ENCODE measurements around the gene TMEM132C. TPM values are rescaled to one million over a fixed set of nuclear protein-coding genes. Genes with fewer than 3 reads are reported as not detected.
A peak's percentile ranks its signal among the peaks of the same experiment; 100 is the strongest.

TMEM132C gene
- total RNA-seq, 2 experiments from 2014 or later: not detected

- BruUV-seq (replicated peaks): no TSS peak
- Histone ChIP-seq H3K4me2 (ENCODE audit: low read length) (no peak overlapping the region), H3K36me3 (ENCODE audit: insufficient read depth, low read length) (no peaks in the 10 kb centered on the region), H3K4me1 (ENCODE audit: insufficient read depth, low read length, poor library complexity, severe bottlenecking) (no peaks in the 10 kb centered on the region), H3K9me2 (ENCODE audit: insufficient read depth, low read length) (no peaks in the 10 kb centered on the region), H2AFZ (ENCODE audit: low read length) (no peak overlapping the region), H3K9me3 (ENCODE audit: low read length) (no peaks in the 10 kb centered on the region), H3K4me3 (ENCODE audit: low read depth, low read length, poor library complexity, severe bottlenecking) (no peak overlapping the region), H4K20me1 (ENCODE audit: insufficient read depth, low read length) (no peaks in the 10 kb centered on the region), H3K27ac (ENCODE audit: low read depth, low read length, poor library complexity, severe bottlenecking) (no peak overlapping the region), H3K79me2 (ENCODE audit: insufficient read depth, low read depth, low read length) (no peaks in the 10 kb centered on the region)
- POLR2A ChIA-PET: no interaction called here
- DNase-seq (ENCODE audit: low spot score): peak; percentile 60
- intact Hi-C loops (cut with micrococcal nuclease; ENCODE audit: unreplicated experiment): loop anchor here (10.0 kb wide), 1 partner anchor 1270 kb away; no protein-coding TSS in a partner anchor
- CTCF ChIA-PET (ENCODE audit: unreplicated experiment): no interaction called here
- no peak for TF ChIP-seq EZH2phosphoT487 (IDR thresholded peaks at IDR 0.05; ENCODE audit: borderline replicate concordance, low read depth, low read length)
- TF ChIP-seq, protein P1, sequence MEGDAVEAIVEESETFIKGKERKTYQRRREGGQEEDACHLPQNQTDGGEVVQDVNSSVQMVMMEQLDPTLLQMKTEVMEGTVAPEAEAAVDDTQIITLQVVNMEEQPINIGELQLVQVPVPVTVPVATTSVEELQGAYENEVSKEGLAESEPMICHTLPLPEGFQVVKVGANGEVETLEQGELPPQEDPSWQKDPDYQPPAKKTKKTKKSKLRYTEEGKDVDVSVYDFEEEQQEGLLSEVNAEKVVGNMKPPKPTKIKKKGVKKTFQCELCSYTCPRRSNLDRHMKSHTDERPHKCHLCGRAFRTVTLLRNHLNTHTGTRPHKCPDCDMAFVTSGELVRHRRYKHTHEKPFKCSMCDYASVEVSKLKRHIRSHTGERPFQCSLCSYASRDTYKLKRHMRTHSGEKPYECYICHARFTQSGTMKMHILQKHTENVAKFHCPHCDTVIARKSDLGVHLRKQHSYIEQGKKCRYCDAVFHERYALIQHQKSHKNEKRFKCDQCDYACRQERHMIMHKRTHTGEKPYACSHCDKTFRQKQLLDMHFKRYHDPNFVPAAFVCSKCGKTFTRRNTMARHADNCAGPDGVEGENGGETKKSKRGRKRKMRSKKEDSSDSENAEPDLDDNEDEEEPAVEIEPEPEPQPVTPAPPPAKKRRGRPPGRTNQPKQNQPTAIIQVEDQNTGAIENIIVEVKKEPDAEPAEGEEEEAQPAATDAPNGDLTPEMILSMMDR (conservative IDR thresholded peaks at IDR 0.05; ENCODE audit: low read length): peak; percentile 92
Observed at GRCh38 chr12:128644664-128645296, 377.8 kb downstream of the TMEM132C start.

- no peak overlapping the region for H3K27ac ChIP-seq (ENCODE audit: low read depth, low read length, poor library complexity, severe bottlenecking)
- no peak for DNase-seq (ENCODE audit: low spot score)
- H3K9me2 ChIP-seq (ENCODE audit: insufficient read depth, low read length): no peaks in the 10 kb centered on the region
- no TSS peak for BruUV-seq (replicated peaks)
- H3K36me3 ChIP-seq (ENCODE audit: insufficient read depth, low read length): no peaks in the 10 kb centered on the region
- intact Hi-C loops (cut with micrococcal nuclease; ENCODE audit: unreplicated experiment): loop anchor here (10.0 kb wide), 1 partner anchor 1265 kb away; no protein-coding TSS in a partner anchor
- no peaks in the 10 kb centered on the region for H3K79me2 ChIP-seq (ENCODE audit: insufficient read depth, low read depth, low read length)
- no peaks in the 10 kb centered on the region for H3K9me3 ChIP-seq (ENCODE audit: low read length)
- no peak for TF ChIP-seq EZH2phosphoT487 (IDR thresholded peaks at IDR 0.05; ENCODE audit: borderline replicate concordance, low read depth, low read length)
- TF ChIP-seq, protein P1 (conservative IDR thresholded peaks at IDR 0.05; ENCODE audit: low read length): no peak
- no peak overlapping the region for H3K4me3 ChIP-seq (ENCODE audit: low read depth, low read length, poor library complexity, severe bottlenecking)
- no peak overlapping the region for H3K4me2 ChIP-seq (ENCODE audit: low read length)
- no peaks in the 10 kb centered on the region for H3K4me1 ChIP-seq (ENCODE audit: insufficient read depth, low read length, poor library complexity, severe bottlenecking)
- CTCF ChIA-PET (ENCODE audit: unreplicated experiment): no interaction called here
- H4K20me1 ChIP-seq (ENCODE audit: insufficient read depth, low read length): no peaks in the 10 kb centered on the region
- H2AFZ ChIP-seq (ENCODE audit: low read length): no peak overlapping the region
- POLR2A ChIA-PET: no interaction called here
Observed at GRCh38 chr12:128649902-128650301, 382.9 kb downstream of the TMEM132C start.

DNA sequence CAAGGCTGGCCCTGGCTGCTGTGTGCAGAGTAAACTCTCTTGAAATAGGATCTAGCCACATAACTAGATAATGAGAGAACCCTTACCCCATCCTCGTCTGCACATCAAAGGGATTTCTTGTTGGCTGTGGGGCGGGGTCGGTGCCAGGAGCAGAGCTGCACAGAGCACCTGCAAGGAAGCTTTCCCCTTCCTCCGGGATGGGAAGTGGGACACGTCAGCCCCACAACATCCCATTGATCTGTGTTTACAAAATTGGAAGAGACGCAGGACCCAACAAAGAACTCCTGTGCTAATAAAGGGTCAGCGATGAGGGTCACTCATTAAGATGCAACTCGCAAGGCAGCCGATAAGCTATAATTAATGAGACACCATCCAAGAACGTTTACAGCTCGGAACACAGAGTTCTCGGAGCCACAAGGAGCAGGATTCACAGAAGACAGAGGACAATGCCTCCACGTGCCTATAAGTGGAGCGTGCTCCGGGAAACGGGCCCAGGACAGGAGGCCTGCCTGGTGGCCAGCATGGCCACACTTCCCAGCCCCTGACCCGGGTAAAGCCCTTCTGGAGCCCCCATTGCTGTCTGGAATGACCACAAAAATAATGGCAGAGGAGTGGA is 385.3 kb downstream of the TMEM132C start:
- Histone ChIP-seq H3K27ac (ENCODE audit: low read depth, low read length, poor library complexity, severe bottlenecking) (no peak overlapping the region), H3K4me2 (ENCODE audit: low read length) (no peak overlapping the region), H3K36me3 (ENCODE audit: insufficient read depth, low read length) (no peaks in the 10 kb centered on the region), H3K4me1 (ENCODE audit: insufficient read depth, low read length, poor library complexity, severe bottlenecking) (no peaks in the 10 kb centered on the region), H3K4me3 (ENCODE audit: low read depth, low read length, poor library complexity, severe bottlenecking) (no peak overlapping the region), H3K9me2 (ENCODE audit: insufficient read depth, low read length) (no peaks in the 10 kb centered on the region), H3K9me3 (ENCODE audit: low read length) (no peaks in the 10 kb centered on the region), H4K20me1 (ENCODE audit: insufficient read depth, low read length) (no peaks in the 10 kb centered on the region), H3K79me2 (ENCODE audit: insufficient read depth, low read depth, low read length) (no peaks in the 10 kb centered on the region), H2AFZ (ENCODE audit: low read length) (no peak overlapping the region)
- ChIA-PET POLR2A (no interaction called here), CTCF (ENCODE audit: unreplicated experiment) (no interaction called here)
- intact Hi-C loops (cut with micrococcal nuclease; ENCODE audit: unreplicated experiment): no loop called here
- no peak for DNase-seq (ENCODE audit: low spot score)
- no TSS peak for BruUV-seq (replicated peaks)
- no peak for TF ChIP-seq EZH2phosphoT487 (IDR thresholded peaks at IDR 0.05; ENCODE audit: borderline replicate concordance, low read depth, low read length)
- TF ChIP-seq, protein P1 (conservative IDR thresholded peaks at IDR 0.05; ENCODE audit: low read length): no peak

All from OCI-LY7 (cell line).